ENCODE results near the gene TMEM179.

Gene TMEM179

DNA sequence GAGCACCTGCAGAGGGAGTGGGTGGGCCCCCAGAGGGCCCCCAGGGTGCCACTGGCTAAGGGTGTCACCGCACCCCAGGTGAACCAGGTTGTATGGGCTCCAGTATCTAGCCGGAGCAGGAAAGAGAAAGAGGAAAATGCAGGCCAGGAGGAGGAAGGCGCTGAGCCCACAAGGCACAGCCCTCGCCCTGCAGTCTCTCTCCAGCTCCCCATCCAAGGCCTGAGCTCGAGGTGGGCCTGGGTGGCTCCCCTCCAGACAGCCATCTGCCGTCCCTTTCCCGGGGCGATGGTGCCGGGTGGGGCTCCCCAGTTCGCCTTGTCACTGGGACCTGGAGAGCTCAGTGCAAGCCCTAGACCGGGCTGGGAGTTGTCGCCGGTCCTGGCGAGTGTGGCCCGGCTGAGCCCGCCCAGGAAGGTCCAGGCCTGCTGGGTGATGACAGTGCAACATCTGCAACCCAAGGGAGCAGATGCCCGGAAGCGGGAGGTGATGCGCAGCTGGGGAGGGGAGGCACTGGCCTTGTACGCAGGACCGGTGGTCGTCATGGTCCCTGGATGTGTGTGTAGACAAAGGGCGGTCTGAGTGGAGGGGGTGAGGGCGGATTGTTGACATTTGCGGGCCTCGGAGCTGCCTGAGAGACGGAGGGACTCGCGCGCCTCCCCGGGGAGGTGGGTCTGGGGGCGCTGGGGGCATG lies 716 bp downstream of the TMEM179 start:
- Histone ChIP-seq H3K4me3 (peak overlapping the region; percentile 50), H3K27ac (no peak overlapping the region)
- TF ChIP-seq, protein P1, sequence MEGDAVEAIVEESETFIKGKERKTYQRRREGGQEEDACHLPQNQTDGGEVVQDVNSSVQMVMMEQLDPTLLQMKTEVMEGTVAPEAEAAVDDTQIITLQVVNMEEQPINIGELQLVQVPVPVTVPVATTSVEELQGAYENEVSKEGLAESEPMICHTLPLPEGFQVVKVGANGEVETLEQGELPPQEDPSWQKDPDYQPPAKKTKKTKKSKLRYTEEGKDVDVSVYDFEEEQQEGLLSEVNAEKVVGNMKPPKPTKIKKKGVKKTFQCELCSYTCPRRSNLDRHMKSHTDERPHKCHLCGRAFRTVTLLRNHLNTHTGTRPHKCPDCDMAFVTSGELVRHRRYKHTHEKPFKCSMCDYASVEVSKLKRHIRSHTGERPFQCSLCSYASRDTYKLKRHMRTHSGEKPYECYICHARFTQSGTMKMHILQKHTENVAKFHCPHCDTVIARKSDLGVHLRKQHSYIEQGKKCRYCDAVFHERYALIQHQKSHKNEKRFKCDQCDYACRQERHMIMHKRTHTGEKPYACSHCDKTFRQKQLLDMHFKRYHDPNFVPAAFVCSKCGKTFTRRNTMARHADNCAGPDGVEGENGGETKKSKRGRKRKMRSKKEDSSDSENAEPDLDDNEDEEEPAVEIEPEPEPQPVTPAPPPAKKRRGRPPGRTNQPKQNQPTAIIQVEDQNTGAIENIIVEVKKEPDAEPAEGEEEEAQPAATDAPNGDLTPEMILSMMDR (IDR thresholded peaks at IDR 0.05): no peak
- DNase-seq (ENCODE audit: low spot score): peak; percentile 71

DNA sequence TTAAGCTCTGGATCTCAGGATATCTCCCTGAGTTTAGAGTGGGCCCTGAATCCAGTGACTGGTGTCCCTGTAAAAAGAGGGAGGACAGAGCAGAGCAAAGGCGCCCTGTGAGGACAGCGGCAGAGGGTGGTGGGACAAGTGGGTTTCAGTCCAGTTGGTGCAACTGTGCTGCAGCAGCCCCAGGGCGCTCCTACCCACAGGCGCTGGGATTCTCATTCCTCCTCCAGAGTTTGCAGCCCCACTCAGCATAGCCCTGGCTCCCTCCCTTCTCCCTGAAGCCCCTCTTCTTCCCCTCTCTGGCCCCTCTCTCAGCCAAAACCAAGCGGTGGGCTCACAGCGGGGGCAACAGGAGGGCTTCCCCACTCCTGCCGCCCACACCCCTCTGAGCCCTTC lies 1.6 kb downstream of the TMEM179 start:
- Histone ChIP-seq H3K4me3 (no peak overlapping the region), H3K27ac (no peak overlapping the region)
- TF ChIP-seq, protein P1 (IDR thresholded peaks at IDR 0.05): no peak
- peak; percentile 50 for DNase-seq (ENCODE audit: low spot score)

DNA sequence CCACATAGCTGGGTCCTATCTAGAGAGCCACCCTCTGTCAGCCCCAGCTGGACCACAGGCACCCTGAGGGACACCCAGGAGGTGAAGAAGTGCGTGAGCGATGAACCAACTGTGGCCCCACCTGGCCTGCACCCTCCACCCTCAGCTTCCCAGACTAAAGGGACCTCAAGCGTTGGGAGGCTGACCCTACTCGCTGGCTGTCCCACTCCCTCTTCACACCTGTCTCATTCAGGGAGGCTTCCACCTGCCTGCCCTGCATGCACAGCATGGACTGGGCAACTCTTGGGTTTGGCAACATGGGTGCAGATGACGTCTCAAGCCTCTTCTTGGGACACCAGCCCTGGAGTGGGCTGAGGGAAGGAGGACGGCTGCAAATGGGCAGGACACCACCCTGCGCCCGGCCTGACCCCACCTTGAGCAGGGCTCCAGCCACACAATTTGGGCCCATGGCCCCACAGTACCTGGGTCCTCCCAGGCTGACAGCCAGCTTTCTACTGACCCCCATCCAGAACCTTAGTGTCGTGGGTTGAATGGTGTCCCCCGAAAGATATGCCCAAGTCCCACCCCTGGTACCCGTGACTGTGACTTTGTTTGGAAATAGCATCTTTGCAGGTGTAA lies 2.1 kb downstream of the TMEM179 start:
- Histone ChIP-seq H3K4me3 (no peak overlapping the region), H3K27ac (no peak overlapping the region)
- DNase-seq (ENCODE audit: low spot score): no peak
- TF ChIP-seq, protein P1 (IDR thresholded peaks at IDR 0.05): no peak

DNA sequence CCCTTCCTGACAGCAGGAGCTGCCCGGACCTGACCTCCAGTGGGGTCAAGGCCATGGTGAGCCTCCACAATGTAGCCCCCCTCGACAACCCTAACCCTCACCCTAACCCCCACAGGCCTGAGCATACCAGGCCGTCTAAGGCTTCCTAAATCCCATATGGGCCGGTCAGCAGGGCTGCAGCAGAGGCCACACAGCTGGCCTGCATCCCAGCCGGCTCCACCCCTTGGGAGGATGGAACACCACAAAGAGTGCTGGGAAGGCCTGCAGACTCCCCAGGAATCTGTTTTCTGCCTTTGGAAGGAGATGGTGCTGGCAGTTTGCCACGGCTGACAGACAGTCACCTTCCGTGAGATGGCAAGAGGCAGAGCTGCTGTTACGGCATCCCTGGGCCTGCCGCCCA lies 2.8 kb downstream of the TMEM179 start:
- DNase-seq (ENCODE audit: low spot score): no peak
- no peak overlapping the region for H3K27ac ChIP-seq
- H3K4me3 ChIP-seq: no peak overlapping the region
- TF ChIP-seq, protein P1 (IDR thresholded peaks at IDR 0.05): no peak

DNA sequence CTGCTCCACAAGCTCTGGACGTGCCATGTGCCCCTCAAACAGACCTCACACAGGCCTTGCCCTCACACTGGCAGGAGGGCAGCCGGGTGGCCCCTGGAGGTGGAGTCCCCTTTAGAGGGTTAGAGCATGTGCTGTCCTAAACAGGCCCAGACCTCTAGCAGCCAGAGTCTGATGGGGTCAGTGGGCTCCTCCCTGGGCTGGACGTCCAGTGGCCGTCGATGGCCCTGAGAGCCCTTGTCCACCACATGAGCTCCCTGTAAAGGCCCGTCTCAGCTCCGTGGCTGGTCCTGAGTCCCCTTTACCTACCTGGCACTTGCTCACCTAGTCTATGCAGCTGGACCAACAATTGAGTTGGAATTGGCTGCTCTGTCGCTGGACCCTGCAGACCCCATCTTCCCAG lies 3.8 kb downstream of the TMEM179 start:
- TF ChIP-seq, protein P1 (IDR thresholded peaks at IDR 0.05): no peak
- H3K4me3 ChIP-seq: no peak overlapping the region
- DNase-seq (ENCODE audit: low spot score): no peak
- no peak overlapping the region for H3K27ac ChIP-seq

DNA sequence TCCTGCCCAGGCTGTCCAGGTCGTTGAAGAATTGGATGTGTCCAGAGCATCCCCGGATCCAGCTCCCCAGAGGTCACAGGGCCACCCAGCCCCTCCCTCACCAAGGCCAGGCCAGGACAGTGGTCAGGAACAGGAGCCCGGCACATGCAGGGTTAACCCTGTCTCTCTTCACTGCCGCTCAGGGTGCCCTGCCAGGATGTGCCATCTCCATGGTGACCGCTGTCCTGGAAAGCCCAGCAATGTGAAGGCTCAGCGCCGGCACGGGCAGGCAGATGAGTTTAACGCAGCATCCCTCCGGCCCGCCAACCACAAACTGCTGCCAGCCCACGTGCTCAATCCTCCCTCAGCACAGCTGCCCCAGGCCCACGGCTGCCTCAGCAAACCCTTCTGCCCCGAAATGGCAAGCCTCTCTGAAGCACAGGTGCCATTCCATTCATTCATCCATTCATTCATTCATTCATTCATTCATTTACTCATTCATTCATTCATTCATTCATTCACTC lies 4.4 kb downstream of the TMEM179 start:
- TF ChIP-seq, protein P1 (IDR thresholded peaks at IDR 0.05): no peak
- no peak for DNase-seq (ENCODE audit: low spot score)
- H3K4me3 ChIP-seq: no peak overlapping the region

DNA sequence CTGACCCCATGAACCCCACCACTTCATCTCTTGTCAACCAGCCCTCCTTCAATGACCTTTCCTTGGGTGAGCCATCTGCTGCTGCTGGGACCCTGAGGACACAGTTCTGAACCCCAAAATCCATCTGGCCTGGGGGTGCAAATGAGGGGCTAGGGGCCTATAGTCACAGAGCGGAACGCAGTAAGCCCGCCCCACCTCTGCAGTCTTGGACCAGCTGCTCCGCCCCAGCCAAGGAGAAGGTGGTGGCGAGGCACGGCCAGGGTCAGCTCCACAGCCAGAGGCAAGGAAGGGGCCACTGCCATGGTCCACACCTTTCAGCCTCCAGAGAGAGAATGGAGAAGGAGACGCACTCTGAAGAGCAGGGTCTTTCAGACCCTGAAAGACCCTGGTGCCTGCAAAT lies 5.1 kb downstream of the TMEM179 start:
- Histone ChIP-seq H3K4me3 (no peak overlapping the region), H3K27ac (no peak overlapping the region)
- DNase-seq (ENCODE audit: low spot score): no peak
- TF ChIP-seq, protein P1 (IDR thresholded peaks at IDR 0.05): no peak

More for the DNA sequence above, 4.4 kb downstream of the TMEM179 start:
- no peak overlapping the region for H3K27ac ChIP-seq

Data from coronary artery (tissue), 2 donors.